MM.1S (cell line): Measurements from ENCODE around the gene ADCY9.

Experiments
- EZH2 ChIP-seq: fragments of 300-600 bp; sonication (generic); optimal IDR thresholded peaks from 2 replicates; pipeline ENCODE3; 2017; ENCODE audit warnings: low read depth, mild to moderate bottlenecking, antibody characterized with exemption, low read length, mixed read lengths
- EZH2phosphoT487 ChIP-seq: fragments of 300-600 bp; sonication (generic); IDR thresholded peaks from 2 replicates; pipeline ENCODE4 v1.6.1; 2018; ENCODE audit warnings: antibody characterized with exemption, low read length
- TF ChIP-seq, protein P1 (sequence below): fragments of 300-600 bp; sonication (generic); IDR thresholded peaks from 2 replicates; pipeline ENCODE4 v1.5.1; 2016; ENCODE audit warnings: antibody characterized with exemption, low read length, mixed read lengths

DNA sequence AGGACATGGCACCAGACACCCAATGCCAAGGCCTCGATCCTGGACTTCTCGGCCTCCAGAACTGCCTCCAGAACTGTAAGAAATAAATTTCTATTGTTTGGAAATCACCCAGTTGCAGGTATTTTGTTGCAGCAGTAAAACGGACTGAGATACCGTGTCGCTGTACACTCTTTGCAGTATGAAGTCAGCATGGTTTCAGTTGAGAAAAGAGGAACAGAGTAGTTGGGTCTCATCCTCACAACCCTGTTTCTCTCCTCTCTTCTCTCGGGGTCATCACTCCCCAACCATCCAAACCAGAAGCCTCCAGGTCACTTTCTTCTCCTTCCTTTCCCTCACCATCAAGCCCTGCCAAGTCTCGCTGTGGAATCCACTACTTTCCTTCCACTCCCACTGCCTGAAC lies 77.8 kb downstream of the ADCY9 start:
- TF ChIP-seq, protein P1, sequence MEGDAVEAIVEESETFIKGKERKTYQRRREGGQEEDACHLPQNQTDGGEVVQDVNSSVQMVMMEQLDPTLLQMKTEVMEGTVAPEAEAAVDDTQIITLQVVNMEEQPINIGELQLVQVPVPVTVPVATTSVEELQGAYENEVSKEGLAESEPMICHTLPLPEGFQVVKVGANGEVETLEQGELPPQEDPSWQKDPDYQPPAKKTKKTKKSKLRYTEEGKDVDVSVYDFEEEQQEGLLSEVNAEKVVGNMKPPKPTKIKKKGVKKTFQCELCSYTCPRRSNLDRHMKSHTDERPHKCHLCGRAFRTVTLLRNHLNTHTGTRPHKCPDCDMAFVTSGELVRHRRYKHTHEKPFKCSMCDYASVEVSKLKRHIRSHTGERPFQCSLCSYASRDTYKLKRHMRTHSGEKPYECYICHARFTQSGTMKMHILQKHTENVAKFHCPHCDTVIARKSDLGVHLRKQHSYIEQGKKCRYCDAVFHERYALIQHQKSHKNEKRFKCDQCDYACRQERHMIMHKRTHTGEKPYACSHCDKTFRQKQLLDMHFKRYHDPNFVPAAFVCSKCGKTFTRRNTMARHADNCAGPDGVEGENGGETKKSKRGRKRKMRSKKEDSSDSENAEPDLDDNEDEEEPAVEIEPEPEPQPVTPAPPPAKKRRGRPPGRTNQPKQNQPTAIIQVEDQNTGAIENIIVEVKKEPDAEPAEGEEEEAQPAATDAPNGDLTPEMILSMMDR, result no peak
- no peak for TF ChIP-seq EZH2
- TF ChIP-seq EZH2phosphoT487, result no peak
